ENCODE data around the gene HIVEP1.

DNA sequence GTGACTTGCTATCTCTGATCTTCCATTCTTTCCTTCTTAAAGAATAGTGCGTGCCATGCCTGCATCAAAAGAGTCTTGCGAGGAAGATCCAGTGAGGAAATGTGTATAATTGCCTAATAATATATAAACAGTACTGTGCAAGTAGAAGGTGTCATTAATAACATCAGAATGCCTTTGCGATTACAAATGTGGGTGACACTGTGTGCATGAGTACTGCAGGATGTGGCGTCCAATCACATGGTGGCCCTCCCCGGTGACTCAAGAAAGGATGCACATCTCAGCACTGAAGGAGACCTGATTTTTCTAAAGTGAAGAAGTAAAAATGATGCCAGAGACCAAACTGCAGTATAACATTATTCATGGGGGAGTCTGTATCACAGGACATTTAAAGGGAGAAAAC lies 170.6 kb downstream of the HIVEP1 start:
- TF ChIP-seq ESRRG (CRISPR knock-in tag; IDR thresholded peaks at IDR 0.05) (no peak), PPARA (CRISPR knock-in tag; IDR thresholded peaks at IDR 0.05; ENCODE audit: borderline replicate concordance) (no peak), ZNF565 (CRISPR knock-in tag; conservative IDR thresholded peaks at IDR 0.05; ENCODE audit: low read depth) (no peak)
